GM12878 (cell line): ENCODE results near the gene HIPK4. TPM values are rescaled to one million over a fixed set of nuclear protein-coding genes. Genes with fewer than 3 reads are reported as not detected.

Experiments used
- CBFB ChIP-seq: IDR thresholded peaks from 2 replicates; pipeline ENCODE4 v1.6.1; 2016; ENCODE audit warnings: antibody characterized with exemption, low read depth
- DPF2 ChIP-seq: fragments of 450-650 bp; IDR thresholded peaks from 2 replicates; pipeline ENCODE4 v1.6.1; 2017; ENCODE audit warnings: mild to moderate bottlenecking
- EZH2 ChIP-seq: IDR thresholded peaks from 2 replicates; pipeline ENCODE4 v1.6.1; 2012; ENCODE audit warnings: low read depth, mild to moderate bottlenecking, control low read depth, inconsistent platforms, low read length, borderline replicate concordance; ENCODE audit not compliant: control insufficient read depth
- LARP7 ChIP-seq: fragments of 450-650 bp; IDR thresholded peaks from 2 replicates; pipeline ENCODE4 v1.6.1; 2017; ENCODE audit warnings: mild to moderate bottlenecking
- PAX5 ChIP-seq: IDR thresholded peaks from 2 replicates; pipeline ENCODE4 v1.6.1; 2011; ENCODE audit warnings: low read depth, low read length, borderline replicate concordance
- PRDM15 ChIP-seq: fragments of 450-650 bp; formaldehyde crosslinking; IDR thresholded peaks from 2 replicates; pipeline ENCODE4 v1.4.0; 2020; ENCODE audit warnings: mild to moderate bottlenecking, moderate library complexity
- SMARCA5 ChIP-seq: fragments of 450-650 bp; IDR thresholded peaks from 2 replicates; pipeline ENCODE4 v1.6.1; 2017; ENCODE audit warnings: mild to moderate bottlenecking
- YY1 ChIP-seq: IDR thresholded peaks from 2 replicates; pipeline ENCODE4 v1.6.1; 2011; ENCODE audit warnings: low read depth, mild to moderate bottlenecking, low read length
- ZBTB40 ChIP-seq: fragments of 450-650 bp; IDR thresholded peaks from 2 replicates; pipeline ENCODE4 v1.6.1; 2016; ENCODE audit warnings: mild to moderate bottlenecking, moderate library complexity, borderline replicate concordance
- polyA plus RNA-seq, 11 experiments: library from polyadenylated mRNA; depleted of rRNA in 4 of 11; unstranded in 6 of 11; stranded (reverse) in 5 of 11; fragments of >200 nt; fragmentation: Nextera tagmentation in 4 of 11; fragmentation: Illumina TruSeq in 1 of 11; extraction: Ambion mirVana in 4 of 11; extraction: Trizol in 1 of 11; gene quantifications; 1 replicate in 1 of 11; 2 replicates in 10 of 11; pipeline versions ENCODE4 v1.2.1 to v1.2.3, GENCODE V29; 2011 to 2016; ENCODE audit warnings: inconsistent platforms in 2 of 11, missing spikeins in 2 of 11, low read depth in 1 of 11
- total RNA-seq, 4 experiments: library from RNA; depleted of rRNA in 3 of 4; stranded (reverse); fragments of >200 nt in 3 of 4; fragmentation: Illumina TruSeq in 1 of 4; extraction: Trizol in 1 of 4; gene quantifications; 2 replicates each; pipeline versions ENCODE4 v1.2.1 to v1.2.3, GENCODE V29; 2013 to 2021
- TF ChIP-seq, protein P1 (sequence below): fragments of 450-650 bp; IDR thresholded peaks from 2 replicates; pipeline ENCODE4 v1.6.1; 2016; ENCODE audit warnings: mild to moderate bottlenecking

The HIPK4 gene
- total and polyA plus RNA-seq, 10 of the 15 experiments (the other 5 are each of a cell fraction or from before 2014, with no cell fraction given): 0.07 to 0.13 (median 0.08) TPM; not detected in 7

DNA sequence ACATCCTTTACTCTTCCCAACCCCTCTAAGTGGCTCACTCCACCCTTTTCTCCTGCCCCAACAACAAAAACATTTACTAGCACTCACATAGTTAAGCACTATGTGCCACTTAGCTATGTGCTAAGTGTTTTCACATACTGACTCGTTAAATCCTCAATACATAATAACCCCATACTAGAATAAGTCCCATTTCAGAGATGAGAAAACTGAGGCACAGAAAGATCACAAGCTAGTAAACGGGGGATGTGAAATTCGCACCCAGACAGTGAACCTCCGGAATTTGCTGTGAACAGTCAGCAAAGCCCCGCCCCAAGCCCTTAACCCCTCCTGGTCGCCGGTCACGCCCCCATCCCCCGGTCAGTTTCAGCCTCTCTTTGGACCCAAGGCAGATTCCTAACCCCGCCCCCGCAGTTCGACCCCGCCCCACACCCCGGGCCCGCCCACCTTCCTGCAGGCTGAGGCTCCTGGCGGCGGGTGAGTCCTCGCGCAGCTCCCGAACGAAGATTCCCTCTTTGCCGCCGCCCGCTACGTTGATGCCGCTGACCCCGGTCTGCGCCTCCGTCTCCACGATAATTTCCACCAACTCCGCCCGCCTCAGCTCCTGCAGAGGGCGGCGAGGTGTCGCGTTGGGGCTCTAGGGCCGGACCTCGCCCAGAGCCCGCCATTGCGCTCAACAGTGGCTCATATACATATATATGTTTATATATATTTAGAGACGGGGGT, 13.4 kb upstream of the HIPK4 start (continued):
- TF ChIP-seq ZBTB40 (peak; percentile 34; the same call in 1 of the 2 replicates), CBFB (no peak), YY1 (peak; percentile 74), DPF2 (no peak), SMARCA5 (peak; percentile 98), PRDM15 (CRISPR knock-in tag) (no peak), PAX5 (0 out of 2 replicates have a peak, but pooled peaks have one; percentile 33), LARP7 (no peak), EZH2 (no peak)
- TF ChIP-seq, protein P1, sequence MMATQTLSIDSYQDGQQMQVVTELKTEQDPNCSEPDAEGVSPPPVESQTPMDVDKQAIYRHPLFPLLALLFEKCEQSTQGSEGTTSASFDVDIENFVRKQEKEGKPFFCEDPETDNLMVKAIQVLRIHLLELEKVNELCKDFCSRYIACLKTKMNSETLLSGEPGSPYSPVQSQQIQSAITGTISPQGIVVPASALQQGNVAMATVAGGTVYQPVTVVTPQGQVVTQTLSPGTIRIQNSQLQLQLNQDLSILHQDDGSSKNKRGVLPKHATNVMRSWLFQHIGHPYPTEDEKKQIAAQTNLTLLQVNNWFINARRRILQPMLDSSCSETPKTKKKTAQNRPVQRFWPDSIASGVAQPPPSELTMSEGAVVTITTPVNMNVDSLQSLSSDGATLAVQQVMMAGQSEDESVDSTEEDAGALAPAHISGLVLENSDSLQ: no peak
